ENCODE measurements around the gene CCDC142. TPM values are rescaled to one million over a fixed set of nuclear protein-coding genes. Genes with fewer than 3 reads are reported as not detected.

Gene CCDC142
- total and polyA plus RNA-seq, 2 of the 8 experiments (the other 6 are each of a cell fraction or from before 2014, with no cell fraction given), result 6.0 to 10.7 TPM

- DNase-seq (ENCODE audit: low read depth in 1 of 2, low spot score in 2 of 2), result no peak
- no peak overlapping the region for H2AK5ac ChIP-seq (ENCODE audit: low read depth, low read length)
- H3K4ac ChIP-seq (replicated peaks; ENCODE audit: insufficient read length, low read depth, low read length), result no peak overlapping the region
- no peak overlapping the region for H3K56ac ChIP-seq (replicated peaks; ENCODE audit: insufficient read length, low read depth, low read length)
- TF ChIP-seq ZNF274 (IDR thresholded peaks at IDR 0.05; ENCODE audit: borderline replicate concordance, extremely low read depth, low read length), result no peak
- TF ChIP-seq KDM5A (IDR thresholded peaks at IDR 0.05; ENCODE audit: low read length), result no peak
- TF ChIP-seq BRCA1 (IDR thresholded peaks at IDR 0.05; ENCODE audit: low read depth, low read length), result no peak
- TF ChIP-seq JUN (IDR thresholded peaks at IDR 0.05; ENCODE audit: low read depth, low read length), result no peak
- no peak for TF ChIP-seq BACH1 (IDR thresholded peaks at IDR 0.05; ENCODE audit: low read length)
- TF ChIP-seq CEBPB (IDR thresholded peaks at IDR 0.05; ENCODE audit: low read depth, low read length), result no peak
- no peak for TF ChIP-seq NRF1 (IDR thresholded peaks at IDR 0.05; ENCODE audit: low read depth, low read length)
- no peak for TF ChIP-seq TAF7 (optimal IDR thresholded peaks at IDR 0.05; ENCODE audit: borderline replicate concordance, low read depth, low read length)
- no peak for TF ChIP-seq EGR1 (IDR thresholded peaks at IDR 0.05; ENCODE audit: borderline replicate concordance, low read depth, low read length)
- no peak for TF ChIP-seq SP1 (IDR thresholded peaks at IDR 0.05; ENCODE audit: low read depth, low read length)
- peaks cover 0 to 18% of the 10 kb centered on the region in 2 experiments; a peak in 2 of 4 replicates for H3K79me2 ChIP-seq (ENCODE audit: control insufficient read depth in 1 of 2, insufficient read depth in 2 of 2, low read length in 2 of 2)
- no peak overlapping the region for H3K14ac ChIP-seq (ENCODE audit: insufficient read length)
- H3K79me1 ChIP-seq (ENCODE audit: low read depth, low read length), result peaks cover 10% of the 10 kb centered on the region
- H3K9ac ChIP-seq (replicated peaks in 1 of 4; ENCODE audit: extremely low read depth in 1 of 4, low read depth in 3 of 4, low read length in 3 of 4), result no peak overlapping the region
- no peak overlapping the region for H4K91ac ChIP-seq (replicated peaks; ENCODE audit: insufficient read length, low read length)
- H3K18ac ChIP-seq (ENCODE audit: extremely low read depth, low read length), result no peak overlapping the region
- H2BK12ac ChIP-seq (ENCODE audit: low read depth, low read length), result no peak overlapping the region
- H3K23me2 ChIP-seq (ENCODE audit: low read depth, low read length), result peaks cover 9% of the 10 kb centered on the region; the same call in 1 of the 2 replicates
- no peaks in the 10 kb centered on the region for H3K9me3 ChIP-seq (ENCODE audit: insufficient read depth in 2 of 2, low read depth in 1 of 2, low read length in 1 of 2)
- ChIA-PET CTCF (ENCODE audit: partially characterized antibody) (interaction anchor here (0.8 to 7.0 kb wide), 10 partner anchors 9 to 56 kb away, joined by 3 to 53 read pairs (median 5); partner anchors contain the start of genes CCDC142 and TTC31), POLR2A (ENCODE audit: partially characterized antibody) (interaction anchor here (1.3 to 5.9 kb wide), 6 partner anchors 7 to 42 kb away, joined by 3 to 73 read pairs (median 14); partner anchors contain the start of genes LBX2 and LOXL3)
- no peak overlapping the region for H3K4me3 ChIP-seq (ENCODE audit: extremely low read depth in 1 of 4, insufficient read depth in 2 of 4, low read depth in 3 of 4, low read length in 4 of 4)
- H3K23ac ChIP-seq (ENCODE audit: insufficient read length), result no peak overlapping the region
- H4K8ac ChIP-seq (ENCODE audit: extremely low read depth, insufficient read depth, low read length), result no peak overlapping the region
- peaks cover 4 to 13% (median 6%) of the 10 kb centered on the region in 4 experiments; a peak in 6 of 7 replicates for H3K4me1 ChIP-seq (replicated peaks in 1 of 4; ENCODE audit: control insufficient read depth in 3 of 4, insufficient read depth in 4 of 4, low read length in 3 of 4)
- H3K36me3 ChIP-seq (ENCODE audit: control insufficient read depth in 2 of 4, insufficient read depth in 4 of 4, low read length in 3 of 4), result peaks cover 4 to 27% (median 21%) of the 10 kb centered on the region in 4 experiments; a peak in 7 of 8 replicates
- no peak overlapping the region for H2BK20ac ChIP-seq (ENCODE audit: low read length)
- H2BK5ac ChIP-seq (ENCODE audit: low read depth, low read length), result no peak overlapping the region
- no peak overlapping the region for H2BK120ac ChIP-seq (replicated peaks; ENCODE audit: low read depth, low read length)
- no peak overlapping the region for H2BK15ac ChIP-seq (ENCODE audit: low read length)
- no peak for FAIRE-seq
- peaks cover 6 to 11% of the 10 kb centered on the region in 2 experiments for H4K20me1 ChIP-seq (replicated peaks in 1 of 2; ENCODE audit: control insufficient read depth in 1 of 2, insufficient read depth in 2 of 2, low read length in 2 of 2)
- H3K27me3 ChIP-seq (replicated peaks in 1 of 4; ENCODE audit: control insufficient read depth in 3 of 4, extremely low read depth in 1 of 4, insufficient read depth in 3 of 4, low read length in 3 of 4), result no peaks in the 10 kb centered on the region; a peak in 1 of 7 replicates
- no peak overlapping the region for H4K5ac ChIP-seq (ENCODE audit: insufficient read length, low read depth, low read length)
- H3K4me2 ChIP-seq (ENCODE audit: insufficient read depth in 1 of 2, low read depth in 2 of 2, low read length in 2 of 2), result no peak overlapping the region; a peak in 1 of 4 replicates
- WGBS, 2 experiments (ENCODE audit: extremely low coverage in 1 of 2, insufficient coverage in 1 of 2, insufficient read length in 1 of 2, insufficient replicate concordance in 2 of 2, low coverage in 1 of 2, low lambda C conversion rate in 2 of 2, missing lambda C conversion rate in 1 of 2), result 95% methylated on average over 7 of the region's 7 CpGs; no CpG with 5 or more reads in 1 of the 2 experiments
- H2AFZ ChIP-seq (ENCODE audit: low read length), result no peak overlapping the region
- H3K27ac ChIP-seq (ENCODE audit: low read depth, low read length), result no peak overlapping the region
Observed at GRCh38 chr2:74531666-74532065, 48.9 kb upstream of the CCDC142 start.

All from H1 (cell line).